Mesenchymal stem cell (in vitro differentiated cells and primary cell): Measurements from ENCODE around the gene LBHD1.
"Not testable (repeated sequence)": the region's sequence is repeated elsewhere in the genome, so short reads cannot be mapped to it uniquely, and the experiment has no call there.

Source experiments
- DNase-seq: peaks from one replicate; pipeline ENCODE4 v3.0.0-alpha.2; 2013
- H2AFZ ChIP-seq: one replicate; pipeline ENCODE4 v1.6.1; 2013; ENCODE audit warnings: low read depth, mild to moderate bottlenecking, control low read depth, inconsistent platforms, low read length, moderate library complexity
- H2AK5ac ChIP-seq: 2 replicates; pipeline ENCODE4 v1.6.1; 2013; ENCODE audit warnings: low read length, moderate library complexity, mild to moderate bottlenecking, inconsistent platforms; ENCODE audit not compliant: severe bottlenecking
- H2BK120ac ChIP-seq: one replicate; pipeline ENCODE4 v1.6.1; 2013; ENCODE audit warnings: low read depth, mild to moderate bottlenecking, inconsistent platforms, low read length, moderate library complexity
- H2BK12ac ChIP-seq, 2 experiments: one replicate each; pipeline ENCODE4 v1.6.1; 2013; ENCODE audit warnings: inconsistent platforms in 2 of 2, low read length in 2 of 2, mild to moderate bottlenecking in 2 of 2, moderate library complexity in 2 of 2, control low read depth in 1 of 2
- H2BK15ac ChIP-seq: one replicate; pipeline ENCODE4 v1.6.1; 2013; ENCODE audit warnings: mild to moderate bottlenecking, low read depth, inconsistent platforms; ENCODE audit not compliant: poor library complexity, severe bottlenecking
- H2BK5ac ChIP-seq: 2 replicates; pipeline ENCODE4 v1.6.1; 2013; ENCODE audit warnings: low read depth, mild to moderate bottlenecking, low read length, control low read depth, inconsistent platforms; ENCODE audit not compliant: poor library complexity, severe bottlenecking
- H3K14ac ChIP-seq, 2 experiments: one replicate each; pipeline ENCODE4 v1.6.1; 2013; ENCODE audit warnings: inconsistent platforms in 2 of 2, low read length in 2 of 2, control low read depth in 1 of 2, mild to moderate bottlenecking in 1 of 2, moderate library complexity in 1 of 2
- H3K18ac ChIP-seq, 2 experiments: one replicate each; pipeline ENCODE4 v1.6.1; 2013; ENCODE audit warnings: inconsistent platforms in 2 of 2, low read length in 2 of 2, control low read depth in 1 of 2, low read depth in 1 of 2, mild to moderate bottlenecking in 1 of 2
- H3K23ac ChIP-seq, 2 experiments: one replicate each; pipeline ENCODE4 v1.6.1; 2013; ENCODE audit warnings: inconsistent platforms in 2 of 2, low read length in 2 of 2, mild to moderate bottlenecking in 2 of 2, moderate library complexity in 2 of 2, control low read depth in 1 of 2
- H3K27ac ChIP-seq: 2 replicates; pipeline ENCODE4 v1.5.1; 2013; ENCODE audit warnings: mild to moderate bottlenecking, moderate library complexity, low read length, control low read depth, inconsistent platforms; ENCODE audit not compliant: poor library complexity, severe bottlenecking
- H3K27me3 ChIP-seq, 2 experiments: 2 replicates each; pipeline versions ENCODE4 v1.6.1 to v1.7.0; 2013; ENCODE audit warnings: low read length in 2 of 2, mild to moderate bottlenecking in 2 of 2, moderate library complexity in 2 of 2, control low read depth in 1 of 2, inconsistent platforms in 1 of 2; ENCODE audit not compliant: control insufficient read depth in 1 of 2, insufficient read depth in 1 of 2
- H3K36me3 ChIP-seq, 2 experiments: 2 replicates each; pipeline versions ENCODE4 v1.6.1 to v1.7.0; 2013; ENCODE audit warnings: low read length in 2 of 2, control low read depth in 1 of 2, inconsistent platforms in 1 of 2, low read depth in 1 of 2, mild to moderate bottlenecking in 1 of 2; ENCODE audit not compliant: insufficient read depth in 2 of 2, control insufficient read depth in 1 of 2
- H3K4ac ChIP-seq, 2 experiments: one replicate each; pipeline ENCODE4 v1.6.1; 2013; ENCODE audit warnings: inconsistent platforms in 2 of 2, low read length in 2 of 2, mild to moderate bottlenecking in 2 of 2, moderate library complexity in 2 of 2, control low read depth in 1 of 2, low read depth in 1 of 2
- H3K4me1 ChIP-seq: 2 replicates; pipeline ENCODE4 v1.6.1; 2013; ENCODE audit warnings: low read depth, low read length, control low read depth; ENCODE audit not compliant: control insufficient read depth, insufficient read depth
- H3K4me2 ChIP-seq: 2 replicates; pipeline ENCODE4 v1.6.1; 2013; ENCODE audit warnings: low read length, mild to moderate bottlenecking, inconsistent platforms; ENCODE audit not compliant: poor library complexity, severe bottlenecking
- H3K4me3 ChIP-seq, 2 experiments: 2 replicates each; pipeline versions ENCODE4 v1.5.1 to v1.7.0; 2013; ENCODE audit warnings: low read length in 2 of 2, mild to moderate bottlenecking in 2 of 2, control low read depth in 1 of 2, low read depth in 1 of 2; ENCODE audit not compliant: insufficient read depth in 1 of 2
- H3K79me1 ChIP-seq: replicated peaks from 2 replicates; pipeline ENCODE4 v1.6.1; 2013; ENCODE audit warnings: mild to moderate bottlenecking, control low read depth, low read length, inconsistent platforms; ENCODE audit not compliant: poor library complexity, severe bottlenecking
- H3K9ac ChIP-seq: 2 replicates; pipeline ENCODE4 v1.7.0; 2013; ENCODE audit warnings: mild to moderate bottlenecking, low read length, moderate library complexity
- H3K9me3 ChIP-seq: 2 replicates; pipeline ENCODE4 v1.7.0; 2013; ENCODE audit warnings: mild to moderate bottlenecking, low read length; ENCODE audit not compliant: control insufficient read depth
- H4K8ac ChIP-seq: one replicate; pipeline ENCODE4 v1.6.1; 2013; ENCODE audit warnings: inconsistent platforms, mild to moderate bottlenecking, low read length, moderate library complexity
- H4K91ac ChIP-seq: one replicate; pipeline ENCODE4 v1.6.1; 2013; ENCODE audit warnings: mild to moderate bottlenecking, low read length, inconsistent platforms
- WGBS: methylation state at CpG from one replicate; pipeline ENCODE4 v1.1.7; 2013; ENCODE audit warnings: mixed read lengths; 5-methylcytosine and 5-hydroxymethylcytosine counted together

Gene LBHD1

GRCh38 chr11:62676698-62677097 is 4.6 kb upstream of the LBHD1 start:
- H3K4me1 ChIP-seq, result peaks cover 15% of the 10 kb centered on the region
- H3K14ac ChIP-seq, result no peak overlapping the region
- peak overlapping the region; percentile 98 for H3K9ac ChIP-seq
- no peak overlapping the region for H2BK5ac ChIP-seq
- no peak overlapping the region for H3K4me3 ChIP-seq
- no peak for DNase-seq
- H3K4me2 ChIP-seq, result no peak overlapping the region
- no peak overlapping the region for H2AK5ac ChIP-seq
- 78% methylated on average over 6 of the region's 6 CpGs for WGBS
- H4K91ac ChIP-seq, result no peak overlapping the region
- H4K8ac ChIP-seq, result no peak overlapping the region
- H2BK120ac ChIP-seq, result no peak overlapping the region
- peaks cover 16 to 37% of the 10 kb centered on the region in 2 experiments for H3K36me3 ChIP-seq
- no peak overlapping the region for H2BK12ac ChIP-seq
- H3K4ac ChIP-seq, result no peak overlapping the region
- no peak overlapping the region for H3K27ac ChIP-seq
- H3K18ac ChIP-seq, result no peak overlapping the region
- no peak overlapping the region for H2BK15ac ChIP-seq
- H2AFZ ChIP-seq, result no peak overlapping the region
- H3K9me3 ChIP-seq, result no peaks in the 10 kb centered on the region
- H3K23ac ChIP-seq, result no peak overlapping the region
- peaks cover 8% of the 10 kb centered on the region for H3K79me1 ChIP-seq
- no peaks in the 10 kb centered on the region for H3K27me3 ChIP-seq

GRCh38 chr11:62675415-62675814 is 3.3 kb upstream of the LBHD1 start:
- not testable (repeated sequence) for H2BK15ac ChIP-seq, H3K4me3 ChIP-seq, H3K4me2 ChIP-seq, H3K4ac ChIP-seq, H3K18ac ChIP-seq, H2AFZ ChIP-seq, H3K23ac ChIP-seq, H2AK5ac ChIP-seq, H3K14ac ChIP-seq, H4K91ac ChIP-seq, H3K27me3 ChIP-seq, H3K79me1 ChIP-seq, H4K8ac ChIP-seq, H2BK5ac ChIP-seq, H2BK12ac ChIP-seq, H3K9ac ChIP-seq, DNase-seq, H2BK120ac ChIP-seq, H3K27ac ChIP-seq, H3K9me3 ChIP-seq
- 85% methylated on average over 10 of the region's 10 CpGs for WGBS
- Histone ChIP-seq H3K36me3 (peaks cover 16 to 37% of the 10 kb centered on the region in 2 experiments), H3K4me1 (peaks cover 17% of the 10 kb centered on the region)

- Histone ChIP-seq H4K91ac (no peak overlapping the region), H2AFZ (no peak overlapping the region), H2BK15ac (no peak overlapping the region), H3K79me1 (peaks cover 8% of the 10 kb centered on the region), H2BK5ac (no peak overlapping the region), H3K9me3 (no peaks in the 10 kb centered on the region), H4K8ac (no peak overlapping the region), H2BK12ac (peak overlapping the region in 1 of 2 experiments; percentile 29), H3K4ac (no peak overlapping the region), H3K4me1 (peaks cover 15% of the 10 kb centered on the region), H3K4me2 (no peak overlapping the region), H3K4me3 (peak overlapping the region in 1 of 2 experiments; percentile 94), H3K23ac (no peak overlapping the region), H3K18ac (no peak overlapping the region), H3K27ac (no peak overlapping the region), H3K27me3 (no peaks in the 10 kb centered on the region), H2AK5ac (no peak overlapping the region), H3K36me3 (peaks cover 16 to 41% of the 10 kb centered on the region in 2 experiments), H2BK120ac (no peak overlapping the region), H3K14ac (no peak overlapping the region), H3K9ac (peak overlapping the region; percentile 98)
- WGBS, result 100% methylated on average over 1 of the region's 2 CpGs
- DNase-seq, result no peak
These were observed 1.1 kb upstream of the LBHD1 start for GRCh38 chr11:62673196-62673525.

GRCh38 chr11:62671236-62671607 is 845 bp downstream of the LBHD1 start:
- Histone ChIP-seq H3K4me2 (peak overlapping the region; percentile 85), H3K9ac (peak overlapping the region; percentile 98), H3K4me1 (peaks cover 15% of the 10 kb centered on the region), H3K14ac (peak overlapping the region in 1 of 2 experiments; percentile 39), H3K27me3 (no peaks in the 10 kb centered on the region), H2BK15ac (no peak overlapping the region), H4K8ac (peak overlapping the region; percentile 99), H3K18ac (peak overlapping the region; percentile 42 to 88), H2BK120ac (peak overlapping the region; percentile 89), H3K4me3 (peak overlapping the region; percentile 75 to 94), H3K9me3 (no peaks in the 10 kb centered on the region), H3K79me1 (peaks cover 5% of the 10 kb centered on the region), H2BK5ac (no peak overlapping the region), H2AK5ac (peak overlapping the region; percentile 39), H2BK12ac (no peak overlapping the region), H4K91ac (peak overlapping the region; percentile 95), H3K27ac (peak overlapping the region; percentile 98), H3K4ac (peak overlapping the region; percentile 94 to 97), H3K23ac (peak overlapping the region in 1 of 2 experiments; percentile 23), H2AFZ (peak overlapping the region; percentile 72), H3K36me3 (peaks cover 11 to 39% of the 10 kb centered on the region in 2 experiments)
- DNase-seq, result no peak
- WGBS, result 2% methylated on average over 17 of the region's 17 CpGs
